ENCODE results near the gene B4GALT2.

B4GALT2 gene

DNA sequence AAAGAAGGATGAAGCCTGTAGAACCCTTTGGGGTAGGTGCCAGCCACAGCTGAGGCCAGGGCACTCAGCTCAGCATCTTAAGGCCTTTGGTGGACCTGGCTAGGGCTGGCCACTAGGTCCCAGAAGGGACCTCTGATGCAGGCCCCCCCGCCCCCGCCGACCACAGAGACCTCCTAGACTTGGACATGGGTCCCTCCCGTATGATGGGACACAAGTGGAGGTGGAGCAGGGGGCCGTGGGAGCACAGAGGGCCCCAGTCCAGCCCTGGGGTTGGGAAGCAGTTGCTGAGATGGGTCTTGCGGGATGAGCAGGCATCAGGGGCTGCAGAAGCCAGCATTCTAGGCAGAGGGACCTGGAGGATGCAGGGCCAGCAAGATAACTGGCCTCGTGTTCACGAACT, 3.2 kb downstream of the B4GALT2 start:
- no peak for ATAC-seq
- Mint-ChIP-seq H3K27ac (no peak overlapping the region), H3K4me3 (no peak overlapping the region), H3K27me3 (peaks cover 2% of the 10 kb centered on the region), H3K36me3 (ENCODE audit: low read depth) (peaks cover 33% of the 10 kb centered on the region), H3K9me3 (no peaks in the 10 kb centered on the region), H3K4me1 (peaks cover 25% of the 10 kb centered on the region)
- no peak for DNase-seq

DNA sequence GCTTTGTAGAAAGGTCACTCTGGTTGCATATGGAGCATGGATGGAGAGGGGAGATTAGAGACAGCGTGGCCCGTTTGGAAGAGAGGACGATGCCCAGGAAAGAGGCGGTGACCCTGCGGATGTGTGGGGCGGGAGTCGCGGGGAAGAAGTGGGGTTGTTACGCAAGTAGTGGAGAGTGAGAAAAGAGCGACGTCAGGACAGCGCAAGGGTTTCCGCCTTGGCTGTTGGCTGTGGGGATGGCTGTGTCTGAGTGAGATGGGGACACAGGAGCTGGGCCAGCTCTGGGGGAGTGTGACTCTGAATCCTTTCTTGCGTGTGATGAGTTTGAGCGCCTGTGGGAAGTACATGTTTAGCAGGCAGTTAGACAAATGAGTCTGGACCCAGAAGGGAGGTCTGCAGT, 3.8 kb downstream of the B4GALT2 start:
- H3K36me3 Mint-ChIP-seq (ENCODE audit: low read depth) = peaks cover 28% of the 10 kb centered on the region

DNA sequence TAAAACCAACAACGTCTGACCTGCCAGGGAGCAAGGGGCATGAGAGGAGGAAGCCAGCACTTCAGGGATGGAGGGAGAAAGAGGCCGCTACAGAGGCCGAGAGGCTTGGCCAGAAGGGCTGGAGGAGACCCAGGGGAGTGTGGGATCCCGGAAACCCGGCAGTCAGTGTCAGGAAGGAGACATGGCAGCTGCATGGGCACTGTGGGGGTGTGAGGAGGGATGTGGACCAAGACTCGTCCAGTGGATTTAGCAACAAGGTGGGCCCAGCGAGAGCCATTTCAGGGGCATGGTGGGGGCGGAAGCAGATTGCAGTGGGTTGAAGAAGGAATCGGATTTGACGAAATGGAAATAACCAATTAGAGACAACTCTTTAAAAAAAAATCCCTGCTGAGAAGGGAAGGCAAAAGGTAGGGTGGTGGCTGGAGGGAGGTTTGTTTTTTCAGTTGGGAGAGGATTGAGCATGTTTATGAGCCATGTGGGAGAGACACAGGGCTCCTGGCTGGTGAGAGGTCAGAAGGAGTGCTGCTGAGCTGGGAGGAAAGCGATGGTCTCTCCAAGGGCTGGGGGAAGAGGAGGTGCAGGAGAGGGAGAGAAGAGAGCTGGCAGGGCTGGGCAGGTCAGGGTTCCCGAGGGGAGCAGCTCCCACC, 4.4 kb downstream of the B4GALT2 start:
- no peak for ATAC-seq
- no peak for DNase-seq
- Mint-ChIP-seq H3K27ac (no peak overlapping the region), H3K27me3 (peaks cover 2% of the 10 kb centered on the region), H3K4me3 (no peak overlapping the region), H3K9me3 (no peaks in the 10 kb centered on the region), H3K4me1 (peaks cover 15% of the 10 kb centered on the region), H3K36me3 (ENCODE audit: low read depth) (peaks cover 23% of the 10 kb centered on the region)

More for the DNA sequence above, 3.8 kb downstream of the B4GALT2 start:
- no peak for ATAC-seq
- H3K27ac Mint-ChIP-seq = no peak overlapping the region
- peaks cover 2% of the 10 kb centered on the region for H3K27me3 Mint-ChIP-seq
- H3K4me1 Mint-ChIP-seq = peaks cover 19% of the 10 kb centered on the region
- H3K9me3 Mint-ChIP-seq = no peaks in the 10 kb centered on the region
- H3K4me3 Mint-ChIP-seq = no peak overlapping the region
- no peak for DNase-seq

DNA sequence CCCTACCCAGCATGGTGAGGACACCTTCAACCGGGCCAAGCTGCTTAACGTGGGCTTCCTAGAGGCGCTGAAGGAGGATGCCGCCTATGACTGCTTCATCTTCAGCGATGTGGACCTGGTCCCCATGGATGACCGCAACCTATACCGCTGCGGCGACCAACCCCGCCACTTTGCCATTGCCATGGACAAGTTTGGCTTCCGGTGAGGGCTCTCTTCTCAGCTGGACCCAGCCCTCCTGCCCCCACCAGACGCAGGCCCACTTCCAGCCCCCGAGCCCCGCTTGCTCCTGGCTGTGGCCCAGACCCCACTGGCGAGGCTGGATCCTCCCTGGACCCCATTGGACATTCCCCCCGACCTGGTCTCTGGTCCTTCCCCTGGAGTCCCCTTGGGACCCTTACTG, 5.8 kb downstream of the B4GALT2 start:
- ATAC-seq (no peak), DNase-seq (no peak)
- peaks cover 10% of the 10 kb centered on the region for H3K4me1 Mint-ChIP-seq
- H3K27me3 Mint-ChIP-seq = peaks cover 2% of the 10 kb centered on the region
- no peaks in the 10 kb centered on the region for H3K9me3 Mint-ChIP-seq
- no peak overlapping the region for H3K27ac Mint-ChIP-seq
- H3K36me3 Mint-ChIP-seq (ENCODE audit: low read depth) = peaks cover 19% of the 10 kb centered on the region
- no peak overlapping the region for H3K4me3 Mint-ChIP-seq

GRCh38 chr1:43985984-43986595, 7.1 kb downstream of the B4GALT2 start:
- Mint-ChIP-seq H3K36me3 (ENCODE audit: low read depth) (peaks cover 14% of the 10 kb centered on the region), H3K4me3 (no peak overlapping the region), H3K9me3 (no peaks in the 10 kb centered on the region), H3K27ac (no peak overlapping the region), H3K4me1 (peaks cover 4% of the 10 kb centered on the region), H3K27me3 (no peaks in the 10 kb centered on the region)
- DNase-seq (no peak), ATAC-seq (no peak)

- Mint-ChIP-seq H3K4me3 (no peak overlapping the region), H3K4me1 (peaks cover 7% of the 10 kb centered on the region), H3K27me3 (no peaks in the 10 kb centered on the region), H3K36me3 (ENCODE audit: low read depth) (peaks cover 14% of the 10 kb centered on the region), H3K9me3 (no peaks in the 10 kb centered on the region), H3K27ac (no peak overlapping the region)
- DNase-seq (no peak), ATAC-seq (no peak)
Observed at GRCh38 chr1:43986712-43987111, 7.7 kb downstream of the B4GALT2 start.

DNA sequence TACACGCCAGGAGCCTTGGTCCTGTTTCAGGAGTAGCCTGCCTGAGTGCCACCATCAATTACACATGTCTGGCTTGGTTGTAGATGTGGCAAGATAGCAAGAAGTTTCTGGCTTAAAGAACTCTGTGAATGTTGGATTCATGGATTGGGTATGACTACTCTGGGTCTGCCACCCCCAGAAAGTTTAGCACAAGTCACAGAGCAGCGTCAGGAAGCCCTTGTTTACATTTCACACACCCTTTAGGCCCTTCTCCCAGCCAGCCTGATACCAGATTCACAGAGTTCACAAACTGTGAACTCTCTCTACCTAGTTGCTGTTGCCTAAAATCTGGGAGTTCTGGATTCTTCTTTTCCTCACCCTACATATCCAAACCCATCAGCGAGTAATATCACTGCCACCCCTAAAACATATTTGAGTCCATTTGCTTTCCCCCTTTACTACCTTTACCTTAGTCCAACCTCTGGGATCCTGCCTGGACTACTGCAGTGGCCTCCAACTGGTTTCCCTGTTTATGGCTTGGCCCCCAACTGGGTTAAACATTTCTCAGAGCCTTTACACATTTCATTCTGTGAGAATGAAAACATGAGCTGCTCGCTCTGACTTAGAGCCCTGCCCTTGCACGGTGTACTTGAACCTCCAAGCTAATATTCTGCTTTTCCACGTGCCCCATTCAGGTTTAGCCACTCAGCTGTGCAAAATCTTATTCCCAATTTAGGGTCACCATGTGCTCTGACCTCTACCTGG, 8.3 kb downstream of the B4GALT2 start:
- Mint-ChIP-seq H3K4me1 (peaks cover 11% of the 10 kb centered on the region), H3K9me3 (no peaks in the 10 kb centered on the region), H3K36me3 (ENCODE audit: low read depth) (peaks cover 12% of the 10 kb centered on the region), H3K27ac (no peak overlapping the region), H3K27me3 (no peaks in the 10 kb centered on the region), H3K4me3 (no peak overlapping the region)
- ATAC-seq = no peak
- no peak for DNase-seq

DNA sequence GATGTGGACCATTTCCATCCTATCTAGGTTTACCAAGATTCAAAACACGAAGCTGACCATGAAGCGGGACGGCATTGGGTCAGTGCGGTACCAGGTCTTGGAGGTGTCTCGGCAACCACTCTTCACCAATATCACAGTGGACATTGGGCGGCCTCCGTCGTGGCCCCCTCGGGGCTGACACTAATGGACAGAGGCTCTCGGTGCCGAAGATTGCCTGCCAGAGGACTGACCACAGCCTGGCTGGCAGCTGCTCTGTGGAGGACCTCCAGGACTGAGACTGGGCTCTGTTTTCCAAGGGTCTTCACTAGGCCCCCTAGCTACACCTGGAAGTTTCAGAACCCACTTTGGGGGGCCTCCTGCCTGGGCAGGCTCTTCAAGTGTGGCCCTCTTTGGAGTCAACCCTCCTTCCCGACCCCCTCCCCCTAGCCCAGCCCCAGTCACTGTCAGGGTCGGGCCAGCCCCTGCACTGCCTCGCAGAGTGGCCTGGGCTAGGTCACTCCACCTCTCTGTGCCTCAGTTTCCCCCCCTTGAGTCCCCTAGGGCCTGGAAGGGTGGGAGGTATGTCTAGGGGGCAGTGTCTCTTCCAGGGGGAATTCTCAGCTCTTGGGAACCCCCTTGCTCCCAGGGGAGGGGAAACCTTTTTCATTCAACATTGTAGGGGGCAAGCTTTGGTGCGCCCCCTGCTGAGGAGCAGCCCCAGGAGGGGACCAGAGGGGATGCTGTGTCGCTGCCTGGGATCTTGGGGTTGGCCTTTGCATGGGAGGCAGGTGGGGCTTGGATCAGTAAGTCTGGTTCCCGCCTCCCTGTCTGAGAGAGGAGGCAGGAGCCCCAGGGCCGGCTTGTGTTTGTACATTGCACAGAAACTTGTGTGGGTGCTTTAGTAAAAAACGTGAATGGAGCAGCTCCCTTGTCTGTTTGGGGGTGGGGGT, 11.5 kb downstream of the B4GALT2 start:
- H3K4me3 Mint-ChIP-seq = peak overlapping the region; percentile 82
- H3K27me3 Mint-ChIP-seq = peaks cover 2% of the 10 kb centered on the region
- no peak for ATAC-seq
- peaks cover under 1% of the 10 kb centered on the region for H3K36me3 Mint-ChIP-seq (ENCODE audit: low read depth)
- H3K9me3 Mint-ChIP-seq = no peaks in the 10 kb centered on the region
- no peak for DNase-seq
- H3K4me1 Mint-ChIP-seq = peaks cover 14% of the 10 kb centered on the region
- no peak overlapping the region for H3K27ac Mint-ChIP-seq

GRCh38 chr1:43991200-43991475, 12.1 kb downstream of the B4GALT2 start:
- Mint-ChIP-seq H3K27me3 (peaks cover 2% of the 10 kb centered on the region), H3K27ac (peak overlapping the region; percentile 68), H3K9me3 (no peaks in the 10 kb centered on the region), H3K36me3 (ENCODE audit: low read depth) (no peaks in the 10 kb centered on the region), H3K4me1 (peaks cover 14% of the 10 kb centered on the region), H3K4me3 (peak overlapping the region; percentile 82)
- ATAC-seq = no peak
- DNase-seq = no peak

DNA sequence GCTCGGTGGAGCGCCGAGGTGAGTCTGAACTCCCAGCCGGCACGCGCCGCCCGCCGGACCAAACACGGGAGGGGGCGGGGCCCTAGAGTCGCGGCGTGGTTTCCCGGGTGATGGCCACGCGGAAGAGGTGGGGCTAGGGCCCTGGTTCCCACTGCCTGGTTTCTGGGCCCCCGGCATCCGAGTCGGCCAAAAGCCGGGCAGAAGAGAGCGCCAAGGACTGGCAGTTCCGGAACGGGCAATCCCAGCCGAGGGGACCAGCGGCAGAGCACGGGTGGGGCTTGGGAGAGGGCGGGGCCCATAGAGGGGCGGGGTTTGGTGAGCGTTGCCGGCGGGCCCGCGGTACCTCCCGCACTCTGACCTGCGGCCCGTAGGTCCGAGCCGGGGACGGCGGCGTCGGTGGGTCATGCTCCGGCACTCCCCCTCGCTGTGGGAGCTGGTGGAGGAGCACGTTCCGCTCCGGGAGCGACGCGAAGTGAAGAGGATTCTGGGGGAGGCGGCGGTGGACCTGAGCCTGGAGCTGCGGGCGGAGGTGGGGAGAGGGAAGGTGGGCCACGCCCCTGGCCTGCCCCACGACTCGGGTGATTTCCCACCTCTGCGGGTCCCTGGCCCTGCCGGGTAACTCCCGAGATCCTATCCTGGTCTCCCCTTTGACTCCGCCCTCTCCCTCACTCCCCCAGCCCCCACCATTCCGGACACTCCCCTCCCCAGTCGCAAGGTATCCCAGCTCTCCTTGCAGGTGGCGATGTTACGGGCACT, 12.6 kb downstream of the B4GALT2 start, which contains the start of gene CCDC24:
Gene CCDC24, plus strand, starts transcription at position 124 of the 756 bp plus-strand sequence. Its CDS starts 280 bp downstream, at position 404.
- Mint-ChIP-seq H3K4me1 (peaks cover 14% of the 10 kb centered on the region), H3K4me3 (peak within 1 kb of the TSS; percentile 82), H3K36me3 (ENCODE audit: low read depth) (no peaks in the 10 kb centered on the region), H3K27ac (peak within 1 kb of the TSS; percentile 68), H3K27me3 (peaks cover 2% of the 10 kb centered on the region), H3K9me3 (no peaks in the 10 kb centered on the region)
- DNase-seq = peak; percentile 82
- ATAC-seq = peak; percentile 79

- H3K4me1 Mint-ChIP-seq = peaks cover 14% of the 10 kb centered on the region
- ATAC-seq (no peak), DNase-seq (no peak)
- H3K36me3 Mint-ChIP-seq (ENCODE audit: low read depth) = no peaks in the 10 kb centered on the region
- peak overlapping the region; percentile 68 for H3K27ac Mint-ChIP-seq
- peaks cover 2% of the 10 kb centered on the region for H3K27me3 Mint-ChIP-seq
- peak overlapping the region; percentile 82 for H3K4me3 Mint-ChIP-seq
- no peaks in the 10 kb centered on the region for H3K9me3 Mint-ChIP-seq
Observed at GRCh38 chr1:43992232-43992995, 13.4 kb downstream of the B4GALT2 start.

DNA sequence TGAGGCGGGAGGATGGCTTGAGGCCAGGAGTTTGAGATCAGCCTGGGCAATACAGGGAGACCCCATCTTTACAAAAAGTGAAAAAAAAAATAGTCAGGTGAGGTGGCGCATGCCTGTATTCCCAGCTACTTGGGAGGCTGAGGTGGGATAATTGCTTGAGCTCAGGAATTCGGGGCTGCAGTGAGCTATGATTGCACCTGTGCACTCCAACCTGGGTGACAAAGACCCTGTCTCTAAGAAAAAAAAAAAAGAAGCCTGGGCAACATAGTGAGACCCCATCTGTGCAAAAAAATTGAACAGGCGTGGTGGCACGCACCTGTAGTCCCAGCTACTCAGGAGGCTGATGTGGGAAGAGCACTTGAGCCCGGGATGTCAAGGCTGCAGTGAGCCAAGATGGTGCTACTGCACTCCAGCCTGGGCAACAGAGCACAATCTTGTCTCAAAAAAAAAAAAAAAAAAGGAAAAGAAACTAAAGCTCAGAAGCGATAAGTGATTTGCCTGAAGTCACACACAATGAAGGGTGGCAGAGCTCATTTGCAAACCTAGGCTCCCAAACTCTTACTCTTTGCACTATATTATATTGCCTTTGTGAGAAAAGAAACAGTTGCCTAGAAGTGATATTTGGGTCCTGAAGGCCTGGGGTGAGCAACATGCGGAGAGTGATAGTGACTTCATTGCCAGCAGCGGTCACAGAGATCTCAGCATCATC, 14.3 kb downstream of the B4GALT2 start:
- peaks cover 2% of the 10 kb centered on the region for H3K27me3 Mint-ChIP-seq
- peaks cover 14% of the 10 kb centered on the region for H3K4me1 Mint-ChIP-seq
- no peak for DNase-seq
- no peak overlapping the region for H3K4me3 Mint-ChIP-seq
- no peak overlapping the region for H3K27ac Mint-ChIP-seq
- H3K9me3 Mint-ChIP-seq = no peaks in the 10 kb centered on the region
- ATAC-seq = no peak
- no peaks in the 10 kb centered on the region for H3K36me3 Mint-ChIP-seq (ENCODE audit: low read depth)

DNA sequence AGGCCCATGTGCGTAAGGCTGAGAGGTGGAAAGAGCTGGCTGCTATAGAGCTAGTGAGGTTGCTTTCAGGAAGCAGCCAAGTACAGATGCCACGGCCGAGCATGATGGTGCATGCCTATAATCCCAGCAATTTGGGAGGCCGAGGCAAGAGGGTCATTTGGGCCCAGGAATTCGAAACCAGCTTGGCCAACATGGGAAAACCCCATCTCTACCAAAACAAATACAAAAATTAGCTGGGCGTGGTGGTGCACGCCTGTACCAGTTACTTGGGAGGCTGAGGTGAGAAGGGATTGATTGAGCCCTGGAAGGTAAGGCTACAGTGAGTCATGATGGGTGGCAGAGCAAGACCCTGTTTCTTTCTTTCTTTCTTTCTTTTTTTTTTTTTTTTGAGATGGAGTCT, 15.1 kb downstream of the B4GALT2 start:
- H3K27me3 Mint-ChIP-seq = peaks cover 2% of the 10 kb centered on the region
- DNase-seq (no peak), ATAC-seq (no peak)
- no peak overlapping the region for H3K27ac Mint-ChIP-seq
- peaks cover 14% of the 10 kb centered on the region for H3K4me1 Mint-ChIP-seq
- H3K36me3 Mint-ChIP-seq (ENCODE audit: low read depth) = no peaks in the 10 kb centered on the region
- no peaks in the 10 kb centered on the region for H3K9me3 Mint-ChIP-seq
- H3K4me3 Mint-ChIP-seq = no peak overlapping the region
